KMS-11 (cell line): ENCODE data around the gene PCYT1A.

Experiments
- H2AFZ ChIP-seq: fragments of 200-600 bp; sonication (generic); 2 replicates; pipeline ENCODE4 v1.6.1; 2016; ENCODE audit warnings: antibody characterized with exemption, mixed run types, low read depth
- H3K27ac ChIP-seq: fragments of 200-600 bp; sonication (generic); 2 replicates; pipeline ENCODE4 v1.6.1; 2016; ENCODE audit warnings: mild to moderate bottlenecking, mixed run types
- H3K27me3 ChIP-seq: fragments of 200-600 bp; sonication (generic); 2 replicates; pipeline ENCODE4 v1.6.1; 2017; ENCODE audit warnings: mild to moderate bottlenecking, low read depth, mixed run types, moderate library complexity; ENCODE audit not compliant: insufficient read depth
- H3K36me3 ChIP-seq: fragments of 200-600 bp; sonication (generic); 2 replicates; pipeline ENCODE4 v1.6.1; 2017; ENCODE audit warnings: mild to moderate bottlenecking, mixed run types; ENCODE audit not compliant: insufficient read depth
- H3K4me1 ChIP-seq: fragments of 200-600 bp; sonication (generic); 2 replicates; pipeline ENCODE4 v1.6.1; 2016; ENCODE audit warnings: mild to moderate bottlenecking, low read depth, mixed run types; ENCODE audit not compliant: poor library complexity, severe bottlenecking
- H3K4me2 ChIP-seq: fragments of 200-600 bp; sonication (generic); 2 replicates; pipeline ENCODE4 v1.7.0; 2016; ENCODE audit warnings: mild to moderate bottlenecking, mixed run types
- H3K4me3 ChIP-seq: fragments of 200-600 bp; sonication (generic); IDR thresholded peaks from 2 replicates; pipeline ENCODE4 v1.6.1; 2017; ENCODE audit warnings: low read depth, low read length, mixed read lengths; ENCODE audit not compliant: insufficient read depth
- H3K79me2 ChIP-seq: fragments of 200-600 bp; sonication (generic); 2 replicates; pipeline ENCODE4 v1.6.1; 2016; ENCODE audit warnings: low read depth, mixed run types; ENCODE audit not compliant: insufficient read depth
- H3K9ac ChIP-seq: fragments of 200-600 bp; sonication (generic); 2 replicates; pipeline ENCODE4 v1.6.1; 2016; ENCODE audit warnings: mild to moderate bottlenecking, mixed run types
- H4K20me1 ChIP-seq: fragments of 200-600 bp; sonication (generic); 2 replicates; pipeline ENCODE4 v1.6.1; 2016; ENCODE audit warnings: mild to moderate bottlenecking, mixed run types; ENCODE audit not compliant: insufficient read depth
- TF ChIP-seq, protein P1 (sequence below): fragments of 200-600 bp; sonication (generic); conservative IDR thresholded peaks from 2 replicates; pipeline ENCODE4 v1.6.1; 2017; ENCODE audit warnings: low read depth, mild to moderate bottlenecking, antibody characterized with exemption, low read length, moderate library complexity, mixed read lengths

The PCYT1A gene

GRCh38 chr3:196225763-196226364 is 61.7 kb downstream of the PCYT1A start:
- H3K4me1 ChIP-seq = no peaks in the 10 kb centered on the region
- H3K4me2 ChIP-seq = no peak overlapping the region
- no peak overlapping the region for H2AFZ ChIP-seq
- no peak overlapping the region for H3K9ac ChIP-seq
- no peak overlapping the region for H3K27ac ChIP-seq
- H4K20me1 ChIP-seq = no peaks in the 10 kb centered on the region
- no peaks in the 10 kb centered on the region for H3K27me3 ChIP-seq
- TF ChIP-seq, protein P1, sequence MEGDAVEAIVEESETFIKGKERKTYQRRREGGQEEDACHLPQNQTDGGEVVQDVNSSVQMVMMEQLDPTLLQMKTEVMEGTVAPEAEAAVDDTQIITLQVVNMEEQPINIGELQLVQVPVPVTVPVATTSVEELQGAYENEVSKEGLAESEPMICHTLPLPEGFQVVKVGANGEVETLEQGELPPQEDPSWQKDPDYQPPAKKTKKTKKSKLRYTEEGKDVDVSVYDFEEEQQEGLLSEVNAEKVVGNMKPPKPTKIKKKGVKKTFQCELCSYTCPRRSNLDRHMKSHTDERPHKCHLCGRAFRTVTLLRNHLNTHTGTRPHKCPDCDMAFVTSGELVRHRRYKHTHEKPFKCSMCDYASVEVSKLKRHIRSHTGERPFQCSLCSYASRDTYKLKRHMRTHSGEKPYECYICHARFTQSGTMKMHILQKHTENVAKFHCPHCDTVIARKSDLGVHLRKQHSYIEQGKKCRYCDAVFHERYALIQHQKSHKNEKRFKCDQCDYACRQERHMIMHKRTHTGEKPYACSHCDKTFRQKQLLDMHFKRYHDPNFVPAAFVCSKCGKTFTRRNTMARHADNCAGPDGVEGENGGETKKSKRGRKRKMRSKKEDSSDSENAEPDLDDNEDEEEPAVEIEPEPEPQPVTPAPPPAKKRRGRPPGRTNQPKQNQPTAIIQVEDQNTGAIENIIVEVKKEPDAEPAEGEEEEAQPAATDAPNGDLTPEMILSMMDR = no peak
- H3K36me3 ChIP-seq = no peaks in the 10 kb centered on the region
- H3K4me3 ChIP-seq = no peak overlapping the region
- H3K79me2 ChIP-seq = no peaks in the 10 kb centered on the region

DNA sequence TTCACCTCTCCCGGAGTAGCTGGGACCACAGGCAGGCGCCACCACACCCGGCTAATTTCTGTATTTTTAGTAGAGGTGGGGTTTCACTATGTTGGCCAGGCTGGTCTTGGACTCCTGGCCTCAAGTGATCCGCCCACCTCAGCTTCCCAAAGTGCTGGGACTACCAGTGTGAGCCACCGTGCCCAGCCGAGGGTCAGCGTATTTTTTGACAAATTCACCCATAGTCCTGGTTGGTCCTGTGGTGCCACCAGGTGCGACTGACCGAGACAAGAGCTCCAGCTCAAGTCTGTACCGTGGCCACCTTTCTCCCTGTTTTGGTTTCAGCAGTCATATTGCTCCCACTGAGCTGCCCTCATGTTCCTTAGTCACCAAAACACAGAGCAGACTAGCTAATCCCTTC is 62.4 kb downstream of the PCYT1A start:
- Histone ChIP-seq H3K9ac (no peak overlapping the region), H3K36me3 (no peaks in the 10 kb centered on the region), H3K27me3 (no peaks in the 10 kb centered on the region), H3K4me2 (no peak overlapping the region), H3K4me3 (no peak overlapping the region), H4K20me1 (no peaks in the 10 kb centered on the region), H3K4me1 (no peaks in the 10 kb centered on the region), H3K27ac (no peak overlapping the region), H2AFZ (no peak overlapping the region), H3K79me2 (no peaks in the 10 kb centered on the region)
- TF ChIP-seq, protein P1 = no peak

DNA sequence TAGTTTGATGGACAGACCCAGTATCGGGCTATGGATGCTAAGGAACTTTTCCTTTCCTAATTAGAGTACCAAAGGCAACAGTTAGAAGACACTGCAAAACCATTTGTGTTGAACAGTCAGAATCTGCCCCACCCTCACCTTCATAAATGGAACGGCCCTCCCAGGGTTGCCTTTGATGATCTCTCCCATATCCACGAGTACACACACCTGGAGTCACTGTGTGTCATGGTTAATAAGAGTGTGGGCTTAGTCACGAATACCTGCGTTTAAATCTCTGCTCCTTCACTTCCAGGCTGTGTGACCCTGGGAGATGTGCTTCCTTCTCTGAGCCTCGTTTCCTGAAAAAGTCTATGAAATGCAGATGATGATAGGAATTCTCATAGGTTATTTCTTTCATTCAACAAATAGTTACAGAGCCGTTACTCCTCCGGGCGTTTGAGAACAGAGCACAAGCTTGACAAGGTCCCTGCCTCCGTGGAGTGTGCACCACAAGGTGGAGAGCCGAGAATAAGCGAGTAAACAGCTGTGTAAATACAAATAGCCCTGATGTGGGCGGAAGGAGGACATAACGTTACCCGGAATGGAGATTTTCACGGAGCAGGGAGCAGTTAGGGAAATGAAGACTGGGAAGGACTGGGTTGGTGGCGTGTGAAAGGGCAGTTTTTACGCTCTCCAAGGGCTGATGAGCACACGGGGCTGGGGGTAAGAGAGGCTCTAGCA is 64.5 kb downstream of the PCYT1A start:
- no peaks in the 10 kb centered on the region for H3K4me1 ChIP-seq
- no peak overlapping the region for H2AFZ ChIP-seq
- no peak overlapping the region for H3K4me2 ChIP-seq

DNA sequence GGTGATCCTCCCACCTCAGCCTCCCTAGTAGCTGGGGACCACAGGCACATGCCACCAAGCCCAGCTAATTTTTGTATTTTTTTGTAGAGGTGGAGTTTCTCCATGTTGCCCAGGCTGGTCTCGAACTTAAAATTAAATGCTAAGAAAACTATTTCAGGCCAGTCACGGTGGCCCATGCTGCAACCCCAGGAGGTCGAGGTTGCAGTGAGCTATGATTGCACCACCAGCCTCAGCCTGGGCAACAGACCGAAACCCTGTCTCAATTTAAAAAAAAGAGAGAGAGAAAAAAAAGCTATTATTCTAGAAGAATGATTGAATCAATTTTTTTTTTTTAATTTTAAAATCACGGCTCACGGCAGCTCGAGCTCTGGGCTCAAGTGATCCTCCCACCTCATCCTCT is 66.5 kb downstream of the PCYT1A start:
- H3K36me3 ChIP-seq = no peaks in the 10 kb centered on the region
- TF ChIP-seq, protein P1 = no peak
- no peak overlapping the region for H2AFZ ChIP-seq
- no peaks in the 10 kb centered on the region for H3K4me1 ChIP-seq
- H3K9ac ChIP-seq = no peak overlapping the region
- no peak overlapping the region for H3K27ac ChIP-seq
- H3K4me3 ChIP-seq = no peak overlapping the region
- no peaks in the 10 kb centered on the region for H3K79me2 ChIP-seq
- H3K4me2 ChIP-seq = no peak overlapping the region
- H4K20me1 ChIP-seq = no peaks in the 10 kb centered on the region
- no peaks in the 10 kb centered on the region; the same call in 1 of the 2 replicates for H3K27me3 ChIP-seq

More for the DNA sequence above, 64.5 kb downstream of the PCYT1A start:
- no peaks in the 10 kb centered on the region for H3K79me2 ChIP-seq
- H3K4me3 ChIP-seq = no peak overlapping the region
- no peak overlapping the region for H3K27ac ChIP-seq
- TF ChIP-seq, protein P1 = no peak
- no peak overlapping the region for H3K9ac ChIP-seq
- no peaks in the 10 kb centered on the region; the same call in 1 of the 2 replicates for H3K27me3 ChIP-seq
- H4K20me1 ChIP-seq = no peaks in the 10 kb centered on the region
- no peaks in the 10 kb centered on the region for H3K36me3 ChIP-seq
